Transverse colon (tissue), 4 donors: ENCODE data around the gene GPHN. TPM values are rescaled to one million over a fixed set of nuclear protein-coding genes. Genes with fewer than 3 reads are reported as not detected.
"Not testable (repeated sequence)": the region's sequence is repeated elsewhere in the genome, so short reads cannot be mapped to it uniquely, and the experiment has no call there.

Experiments used
- DNase-seq: peaks from one replicate; pipeline ENCODE4 v3.0.0-alpha.2; 2019
- H3K27ac ChIP-seq, 4 donors: fragments of 200-600 bp; sonication (generic); 2 replicates each; pipeline ENCODE4 v1.5.1; 2016 to 2018; ENCODE audit warnings: inconsistent platforms in 4 of 4
- H3K27me3 ChIP-seq: fragments of 200-600 bp; sonication (generic); 2 replicates; pipeline ENCODE4 v1.5.1; 2017; ENCODE audit warnings: inconsistent platforms
- H3K36me3 ChIP-seq, 4 donors: fragments of 200-600 bp; sonication (generic); 2 replicates each; pipeline ENCODE4 v1.5.1; 2017 to 2019; ENCODE audit warnings: inconsistent platforms in 4 of 4
- H3K4me1 ChIP-seq, 4 donors: fragments of 200-600 bp; sonication (generic); 2 replicates each; pipeline ENCODE4 v1.5.1; 2017 to 2020; ENCODE audit warnings: inconsistent platforms in 4 of 4
- H3K4me3 ChIP-seq, 4 donors: fragments of 200-600 bp; sonication (generic); 1 replicate in 1 of 4; 2 replicates in 3 of 4; pipeline versions ENCODE4 v1.5.1 to v1.6.1; 2017 to 2019; ENCODE audit warnings: inconsistent platforms in 4 of 4
- H3K9me3 ChIP-seq, 2 donors: fragments of 200-600 bp; sonication (generic); 2 replicates each; pipeline ENCODE4 v1.5.1; 2017 to 2019; ENCODE audit warnings: inconsistent platforms in 2 of 2
- EP300 ChIP-seq: sonication (generic); formaldehyde crosslinking; IDR thresholded peaks from one replicate; pipeline ENCODE4 v1.6.1; 2017; ENCODE audit warnings: antibody characterized with exemption, low read depth
- POLR2A ChIP-seq: fragments of 450-650 bp; IDR thresholded peaks from one replicate; pipeline ENCODE4 v1.6.1; 2016; ENCODE audit warnings: antibody characterized with exemption, mild to moderate bottlenecking, moderate library complexity
- POLR2AphosphoS5 ChIP-seq, 3 donors: sonication (generic); formaldehyde crosslinking; IDR thresholded peaks; one replicate each; pipeline ENCODE4 v1.6.1; 2016; ENCODE audit warnings: antibody characterized with exemption in 3 of 3
- WGBS, 2 donors: methylation state at CpG; one replicate each; pipeline ENCODE4 v1.1.5; 2018; ENCODE audit warnings: low coverage in 1 of 2; 5-methylcytosine and 5-hydroxymethylcytosine counted together
- in situ Hi-C, 4 donors: fragments of 200-750 bp; cut with MboI; loops; one replicate each; pipeline versions ENCODE4 v1.15.0 to v1.15.1; 2017; ENCODE audit warnings: low sequenced_read_pairs in 3 of 4, low pct_ligation_motif_present in 1 of 4, low pct_unique_long_range_greater_than_20kb in 1 of 4
- intact Hi-C: fragments of 100-400 bp; cut with DNase I; formaldehyde crosslinking; loops from one replicate; pipeline ENCODE4 v1.15.1; 2023; ENCODE audit warnings: low total_unique reads
- total RNA-seq, 4 donors: library from RNA; depleted of rRNA; stranded (reverse); fragments of >200 nt; gene quantifications; one replicate each; pipeline ENCODE4 v1.1.0, GENCODE V29; 2016
- TF ChIP-seq, protein P1 (sequence below), 5 experiments: fragments of 200-600 bp in 3 of 5; fragments of 450-650 bp in 2 of 5; sonication (generic) in 3 of 5; IDR thresholded peaks; 1 replicate in 2 of 5; 2 replicates in 3 of 5; pipeline ENCODE4 v1.5.1; 2016 to 2017; ENCODE audit warnings: antibody characterized with exemption in 5 of 5, inconsistent platforms in 3 of 5, mild to moderate bottlenecking in 2 of 5, moderate library complexity in 1 of 5

Gene GPHN
- total RNA-seq, 4 donors from 2014 or later = 8.6 to 59.7 (median 23.6) TPM

DNA sequence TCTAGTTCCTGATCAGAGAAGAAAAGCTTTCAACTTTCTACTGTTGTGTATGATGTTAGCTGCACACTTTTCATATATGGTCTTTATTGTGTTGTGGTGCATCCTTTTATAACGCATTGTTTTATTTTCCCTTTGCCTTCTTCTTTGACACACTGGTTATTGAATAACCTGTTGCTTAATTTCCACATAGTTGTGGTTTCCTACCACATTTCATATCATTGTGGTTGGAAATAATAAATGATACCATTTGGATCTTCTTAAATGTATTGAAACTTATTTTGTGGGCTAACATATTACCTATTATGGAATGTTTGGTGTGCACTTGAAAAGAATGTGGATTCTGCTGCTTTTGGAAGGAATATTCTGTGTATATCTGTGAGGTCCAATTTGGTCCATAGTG, 64.9 kb downstream of the GPHN start:
- in situ Hi-C loops (no loop called here), intact Hi-C loops (no loop called here)
- WGBS, 2 donors = 92 to 100% methylated on average over 1 of the region's 1 CpG

GRCh38 chr14:66575014-66575413, 67.1 kb downstream of the GPHN start:
- in situ Hi-C loops = no loop called here

More for the DNA sequence above, 64.9 kb downstream of the GPHN start:
- no peaks in the 10 kb centered on the region for H3K36me3 ChIP-seq
- no peaks in the 10 kb centered on the region for H3K27me3 ChIP-seq
- TF ChIP-seq EP300 (no peak), POLR2AphosphoS5 (IDR thresholded peaks at IDR 0.05) (no peak), POLR2A (no peak)
- TF ChIP-seq, protein P1, sequence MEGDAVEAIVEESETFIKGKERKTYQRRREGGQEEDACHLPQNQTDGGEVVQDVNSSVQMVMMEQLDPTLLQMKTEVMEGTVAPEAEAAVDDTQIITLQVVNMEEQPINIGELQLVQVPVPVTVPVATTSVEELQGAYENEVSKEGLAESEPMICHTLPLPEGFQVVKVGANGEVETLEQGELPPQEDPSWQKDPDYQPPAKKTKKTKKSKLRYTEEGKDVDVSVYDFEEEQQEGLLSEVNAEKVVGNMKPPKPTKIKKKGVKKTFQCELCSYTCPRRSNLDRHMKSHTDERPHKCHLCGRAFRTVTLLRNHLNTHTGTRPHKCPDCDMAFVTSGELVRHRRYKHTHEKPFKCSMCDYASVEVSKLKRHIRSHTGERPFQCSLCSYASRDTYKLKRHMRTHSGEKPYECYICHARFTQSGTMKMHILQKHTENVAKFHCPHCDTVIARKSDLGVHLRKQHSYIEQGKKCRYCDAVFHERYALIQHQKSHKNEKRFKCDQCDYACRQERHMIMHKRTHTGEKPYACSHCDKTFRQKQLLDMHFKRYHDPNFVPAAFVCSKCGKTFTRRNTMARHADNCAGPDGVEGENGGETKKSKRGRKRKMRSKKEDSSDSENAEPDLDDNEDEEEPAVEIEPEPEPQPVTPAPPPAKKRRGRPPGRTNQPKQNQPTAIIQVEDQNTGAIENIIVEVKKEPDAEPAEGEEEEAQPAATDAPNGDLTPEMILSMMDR (IDR thresholded peaks at IDR 0.05) = no peak
- H3K27ac ChIP-seq = no peak overlapping the region
- DNase-seq = no peak
- H3K4me3 ChIP-seq = no peak overlapping the region
- H3K4me1 ChIP-seq = no peaks in the 10 kb centered on the region
- H3K9me3 ChIP-seq = peaks cover 0 to 5% of the 10 kb centered on the region in 2 donors

GRCh38 chr14:66575939-66576338, 68.0 kb downstream of the GPHN start:
- intact Hi-C loops (no loop called here), in situ Hi-C loops (no loop called here)
- peaks cover 0 to 11% of the 10 kb centered on the region in 2 donors for H3K9me3 ChIP-seq
- no peak for TF ChIP-seq POLR2A
- TF ChIP-seq EP300 = no peak
- TF ChIP-seq, protein P1 (IDR thresholded peaks at IDR 0.05) = no peak
- no peak for TF ChIP-seq POLR2AphosphoS5 (IDR thresholded peaks at IDR 0.05)
- WGBS, 2 donors = no CpG with 5 or more reads among the region's 1 CpG
- no peak for DNase-seq
- H3K36me3 ChIP-seq = no peaks in the 10 kb centered on the region
- H3K4me3 ChIP-seq = no peak overlapping the region
- H3K27ac ChIP-seq = no peak overlapping the region
- H3K27me3 ChIP-seq = no peaks in the 10 kb centered on the region
- no peaks in the 10 kb centered on the region for H3K4me1 ChIP-seq

More at GRCh38 chr14:66575014-66575413, 67.1 kb downstream of the GPHN start:
- Histone ChIP-seq H3K27me3 (no peaks in the 10 kb centered on the region), H3K36me3 (no peaks in the 10 kb centered on the region), H3K4me3 (no peak overlapping the region), H3K27ac (no peak overlapping the region), H3K4me1 (no peaks in the 10 kb centered on the region), H3K9me3 (peaks cover 0 to 11% of the 10 kb centered on the region in 2 donors)
- no peak for TF ChIP-seq EP300
- no peak for TF ChIP-seq POLR2AphosphoS5 (IDR thresholded peaks at IDR 0.05)
- TF ChIP-seq POLR2A = no peak
- TF ChIP-seq, protein P1 (IDR thresholded peaks at IDR 0.05) = no peak
- intact Hi-C loops = no loop called here
- WGBS, 2 donors = 92 to 100% methylated on average over 2 of the region's 2 CpGs
- no peak for DNase-seq

GRCh38 chr14:66587753-66588152, 79.8 kb downstream of the GPHN start:
- H3K4me3 ChIP-seq, H3K4me1 ChIP-seq, H3K27me3 ChIP-seq, in situ Hi-C loops, H3K36me3 ChIP-seq, intact Hi-C loops, H3K27ac ChIP-seq, DNase-seq: not testable (repeated sequence)
- 94% methylated on average over 6 of the region's 6 CpGs; no CpG with 5 or more reads in 1 of the 2 donors for WGBS, 2 donors
- peaks cover 0 to 16% of the 10 kb centered on the region in 2 donors for H3K9me3 ChIP-seq

DNA sequence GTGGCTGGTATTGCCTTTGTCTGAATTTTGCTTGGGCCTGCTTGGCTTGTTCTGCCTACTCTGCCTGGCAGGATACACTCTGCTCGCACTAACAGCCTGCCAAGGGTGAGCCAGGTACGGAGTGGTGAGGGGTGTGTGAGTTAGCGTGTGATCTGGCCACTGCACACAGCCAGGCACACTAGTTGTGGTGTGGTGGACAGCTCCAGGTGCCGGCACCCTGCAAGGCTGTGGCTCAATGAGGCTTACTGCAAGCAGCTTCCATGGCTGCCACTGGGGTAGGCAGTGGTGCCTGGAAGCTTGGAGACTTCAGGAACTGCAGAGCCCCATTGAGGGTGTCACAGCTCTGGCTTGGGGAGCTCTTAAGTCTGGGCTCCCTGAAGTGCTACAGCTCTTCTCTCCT, 87.4 kb downstream of the GPHN start:
- in situ Hi-C loops (no loop called here), intact Hi-C loops (no loop called here)
- Histone ChIP-seq H3K27ac (no peak overlapping the region), H3K4me3 (no peak overlapping the region), H3K36me3 (no peaks in the 10 kb centered on the region), H3K4me1 (no peaks in the 10 kb centered on the region), H3K27me3 (no peaks in the 10 kb centered on the region), H3K9me3 (peaks cover 0 to 17% of the 10 kb centered on the region in 2 donors)
- WGBS, 2 donors = 98% methylated on average over 4 of the region's 4 CpGs; no CpG with 5 or more reads in 1 of the 2 donors
- TF ChIP-seq EP300 = no peak
- TF ChIP-seq POLR2AphosphoS5 (IDR thresholded peaks at IDR 0.05) = no peak
- TF ChIP-seq, protein P1 (IDR thresholded peaks at IDR 0.05) = no peak
- TF ChIP-seq POLR2A = no peak
- no peak for DNase-seq
